HL-60 (cell line): ENCODE data around the gene TNP2.
A peak's percentile ranks its signal among the peaks of the same experiment; 100 is the strongest.

ENCODE experiments used
- POLR2AphosphoS5 ChIP-seq: IDR thresholded peaks from 2 replicates; pipeline ENCODE4 v1.6.1; 2012; ENCODE audit warnings: low read depth
- TF ChIP-seq, protein P1 (sequence below): IDR thresholded peaks from one replicate; pipeline ENCODE4 v1.5.1; 2011; ENCODE audit warnings: low read length, control low read depth, inconsistent platforms; ENCODE audit not compliant: insufficient read depth
- TF ChIP-seq, protein P2 (sequence below): IDR thresholded peaks from 2 replicates; pipeline ENCODE4 v1.6.1; 2012; ENCODE audit warnings: low read depth; ENCODE audit not compliant: insufficient replicate concordance

DNA sequence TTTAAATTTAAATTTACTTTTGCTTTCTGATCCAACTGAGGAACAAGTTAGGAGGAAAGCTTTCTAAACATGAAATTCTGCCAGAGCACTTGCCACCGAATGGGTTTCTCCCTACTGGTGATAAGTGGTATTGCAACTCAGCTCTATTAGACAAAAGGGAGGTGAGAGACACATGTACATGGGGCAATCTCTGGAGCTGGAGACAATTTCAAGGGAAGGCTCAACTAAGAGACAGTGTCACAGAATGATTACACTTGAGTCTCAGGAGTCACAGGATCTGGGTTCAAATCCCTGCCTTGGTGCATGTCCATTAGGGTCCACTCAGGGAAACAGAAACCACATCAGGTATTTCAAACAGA, 50.5 kb downstream of the TNP2 start:
- TF ChIP-seq, protein P1, sequence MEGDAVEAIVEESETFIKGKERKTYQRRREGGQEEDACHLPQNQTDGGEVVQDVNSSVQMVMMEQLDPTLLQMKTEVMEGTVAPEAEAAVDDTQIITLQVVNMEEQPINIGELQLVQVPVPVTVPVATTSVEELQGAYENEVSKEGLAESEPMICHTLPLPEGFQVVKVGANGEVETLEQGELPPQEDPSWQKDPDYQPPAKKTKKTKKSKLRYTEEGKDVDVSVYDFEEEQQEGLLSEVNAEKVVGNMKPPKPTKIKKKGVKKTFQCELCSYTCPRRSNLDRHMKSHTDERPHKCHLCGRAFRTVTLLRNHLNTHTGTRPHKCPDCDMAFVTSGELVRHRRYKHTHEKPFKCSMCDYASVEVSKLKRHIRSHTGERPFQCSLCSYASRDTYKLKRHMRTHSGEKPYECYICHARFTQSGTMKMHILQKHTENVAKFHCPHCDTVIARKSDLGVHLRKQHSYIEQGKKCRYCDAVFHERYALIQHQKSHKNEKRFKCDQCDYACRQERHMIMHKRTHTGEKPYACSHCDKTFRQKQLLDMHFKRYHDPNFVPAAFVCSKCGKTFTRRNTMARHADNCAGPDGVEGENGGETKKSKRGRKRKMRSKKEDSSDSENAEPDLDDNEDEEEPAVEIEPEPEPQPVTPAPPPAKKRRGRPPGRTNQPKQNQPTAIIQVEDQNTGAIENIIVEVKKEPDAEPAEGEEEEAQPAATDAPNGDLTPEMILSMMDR, result peak; percentile 33
- TF ChIP-seq, protein P2, sequence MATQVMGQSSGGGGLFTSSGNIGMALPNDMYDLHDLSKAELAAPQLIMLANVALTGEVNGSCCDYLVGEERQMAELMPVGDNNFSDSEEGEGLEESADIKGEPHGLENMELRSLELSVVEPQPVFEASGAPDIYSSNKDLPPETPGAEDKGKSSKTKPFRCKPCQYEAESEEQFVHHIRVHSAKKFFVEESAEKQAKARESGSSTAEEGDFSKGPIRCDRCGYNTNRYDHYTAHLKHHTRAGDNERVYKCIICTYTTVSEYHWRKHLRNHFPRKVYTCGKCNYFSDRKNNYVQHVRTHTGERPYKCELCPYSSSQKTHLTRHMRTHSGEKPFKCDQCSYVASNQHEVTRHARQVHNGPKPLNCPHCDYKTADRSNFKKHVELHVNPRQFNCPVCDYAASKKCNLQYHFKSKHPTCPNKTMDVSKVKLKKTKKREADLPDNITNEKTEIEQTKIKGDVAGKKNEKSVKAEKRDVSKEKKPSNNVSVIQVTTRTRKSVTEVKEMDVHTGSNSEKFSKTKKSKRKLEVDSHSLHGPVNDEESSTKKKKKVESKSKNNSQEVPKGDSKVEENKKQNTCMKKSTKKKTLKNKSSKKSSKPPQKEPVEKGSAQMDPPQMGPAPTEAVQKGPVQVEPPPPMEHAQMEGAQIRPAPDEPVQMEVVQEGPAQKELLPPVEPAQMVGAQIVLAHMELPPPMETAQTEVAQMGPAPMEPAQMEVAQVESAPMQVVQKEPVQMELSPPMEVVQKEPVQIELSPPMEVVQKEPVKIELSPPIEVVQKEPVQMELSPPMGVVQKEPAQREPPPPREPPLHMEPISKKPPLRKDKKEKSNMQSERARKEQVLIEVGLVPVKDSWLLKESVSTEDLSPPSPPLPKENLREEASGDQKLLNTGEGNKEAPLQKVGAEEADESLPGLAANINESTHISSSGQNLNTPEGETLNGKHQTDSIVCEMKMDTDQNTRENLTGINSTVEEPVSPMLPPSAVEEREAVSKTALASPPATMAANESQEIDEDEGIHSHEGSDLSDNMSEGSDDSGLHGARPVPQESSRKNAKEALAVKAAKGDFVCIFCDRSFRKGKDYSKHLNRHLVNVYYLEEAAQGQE, result no peak
- TF ChIP-seq POLR2AphosphoS5, result no peak
